K562 (cell line): ENCODE results near the gene OOSP1. TPM values are rescaled to one million over a fixed set of nuclear protein-coding genes. Genes with fewer than 3 reads are reported as not detected.

Source experiments
- ATAC-seq: fragments of 200-7000 bp; cut with Tn5 transposase; 3 replicates; pipeline ENCODE4 v1.9.1; 2020; ENCODE audit warnings: moderate library complexity
- BruUV-seq: library from RNA; stranded (reverse); fragments of 400-500 nt; replicated peaks from 2 replicates; lab custom pipeline; 2021; lab: Mats Ljungman, UMichigan
- CTCF ChIA-PET: fragments of 300-600 bp; formaldehyde crosslinking; extraction: SDS; loops from one replicate; lab custom pipeline; 2021; ENCODE audit warnings: low intra/inter-chr PET ratio; lab: Yijun Ruan, JAX
- POLR2A ChIA-PET: fragments of 300-600, 350-650 bp; sonication (Branson Sonifier 250); formaldehyde crosslinking; extraction: SDS; loops from one replicate; lab custom pipeline; 2021; ENCODE audit warnings: antibody characterized with exemption, inconsistent platforms; lab: Yijun Ruan, JAX
- DNase-seq, 4 experiments: peaks; one replicate each; pipeline versions ENCODE4 v3.0.0 to v3.0.0-alpha.2; 2011 to 2018; ENCODE audit warnings: low spot score in 3 of 4, mixed read lengths in 3 of 4; ENCODE audit errors: extremely low read depth in 1 of 4
- FAIRE-seq: peaks from 2 replicates; lab custom pipeline; 2011; peaks lifted over from hg19 to GRCh38; lab: Jason Lieb, UNC
- H2AFZ ChIP-seq: 2 replicates; pipeline ENCODE4 v1.6.0; 2011; ENCODE audit warnings: low read depth, low read length, control low read depth, inconsistent platforms
- H3K27ac ChIP-seq: fragments of 200-600 bp; 3 replicates; pipeline ENCODE4 v1.8.0; 2011; ENCODE audit warnings: low read depth, mild to moderate bottlenecking, control low read depth, inconsistent platforms, low read length, moderate library complexity, mixed read lengths; ENCODE audit errors: extremely low read depth
- H3K27me3 ChIP-seq, 2 experiments: fragments of 300-600 bp in 1 of 2; 2 replicates in 1 of 2; 3 replicates in 1 of 2; pipeline versions ENCODE4 v1.6.0 to v1.8.0; 2011; ENCODE audit warnings: inconsistent platforms in 2 of 2, low read length in 2 of 2, mild to moderate bottlenecking in 1 of 2, mixed read lengths in 1 of 2, moderate library complexity in 1 of 2; ENCODE audit not compliant: control insufficient read depth in 2 of 2, insufficient read depth in 2 of 2
- H3K36me3 ChIP-seq: fragments of 300-600 bp; 3 replicates; pipeline ENCODE4 v1.8.0; 2011; ENCODE audit warnings: mild to moderate bottlenecking, low read length, inconsistent platforms; ENCODE audit not compliant: control insufficient read depth, insufficient read depth
- H3K4me1 ChIP-seq, 2 experiments: fragments of 200-600 bp in 1 of 2; replicated peaks in 1 of 2; 2 replicates in 1 of 2; 3 replicates in 1 of 2; pipeline versions ENCODE4 v1.5.1 to v1.8.0; 2011; ENCODE audit warnings: inconsistent platforms in 2 of 2, low read length in 2 of 2, mild to moderate bottlenecking in 1 of 2, mixed read lengths in 1 of 2, moderate library complexity in 1 of 2; ENCODE audit not compliant: control insufficient read depth in 2 of 2, insufficient read depth in 2 of 2
- H3K4me2 ChIP-seq: 2 replicates; pipeline ENCODE4 v1.6.1; 2011; ENCODE audit warnings: low read length, control low read depth, inconsistent platforms, mixed read lengths; ENCODE audit not compliant: insufficient read depth
- H3K4me3 ChIP-seq: fragments of 200-600 bp; sonication (generic), shearing (Covaris generic); 2 replicates; pipeline ENCODE4 v1.5.1; 2016; ENCODE audit warnings: control low read depth, inconsistent platforms
- H3K79me2 ChIP-seq: fragments of 200-600 bp; 3 replicates; pipeline ENCODE4 v1.8.0; 2011; ENCODE audit warnings: low read length, inconsistent platforms; ENCODE audit not compliant: control insufficient read depth, insufficient read depth
- H3K9ac ChIP-seq, 2 experiments: 2 replicates each; pipeline versions ENCODE4 v1.6.0 to v1.6.1; 2011; ENCODE audit warnings: low read depth in 2 of 2, low read length in 2 of 2, control low read depth in 1 of 2, inconsistent platforms in 1 of 2, mild to moderate bottlenecking in 1 of 2, mixed read lengths in 1 of 2; ENCODE audit not compliant: insufficient read depth in 1 of 2
- H3K9me1 ChIP-seq: one replicate; pipeline ENCODE4 v1.6.0; 2011; ENCODE audit warnings: inconsistent platforms, mild to moderate bottlenecking, low read length, moderate library complexity; ENCODE audit not compliant: control insufficient read depth, insufficient read depth
- H3K9me3 ChIP-seq: replicated peaks from 2 replicates; pipeline ENCODE4 v1.5.1; 2011; ENCODE audit warnings: low read depth, low read length, inconsistent platforms; ENCODE audit not compliant: control insufficient read depth, insufficient read depth
- H4K20me1 ChIP-seq: replicated peaks from 2 replicates; pipeline ENCODE4 v1.6.1; 2011; ENCODE audit warnings: low read length, inconsistent platforms, mixed read lengths; ENCODE audit not compliant: control insufficient read depth, insufficient read depth
- ATF7 ChIP-seq: fragments of 450-650 bp; IDR thresholded peaks from 2 replicates; pipeline ENCODE4 v1.7.1; 2014; ENCODE audit warnings: mild to moderate bottlenecking, moderate library complexity
- CBX3 ChIP-seq, 2 experiments: IDR thresholded peaks; 1 replicate in 1 of 2; 2 replicates in 1 of 2; pipeline ENCODE4 v1.6.1; 2012; ENCODE audit warnings: inconsistent platforms in 2 of 2, low read length in 2 of 2, borderline replicate concordance in 1 of 2, control low read depth in 1 of 2
- CHAMP1 ChIP-seq: fragments of 450-650 bp; IDR thresholded peaks from 2 replicates; pipeline ENCODE4 v1.6.1; 2016; ENCODE audit warnings: mild to moderate bottlenecking
- E2F8 ChIP-seq: fragments of 450-650 bp; IDR thresholded peaks from 2 replicates; pipeline ENCODE4 v1.7.1; 2018; ENCODE audit warnings: mild to moderate bottlenecking, low read depth; ENCODE audit not compliant: partially characterized antibody
- EP400 ChIP-seq: fragments of 450-650 bp; IDR thresholded peaks from 2 replicates; pipeline ENCODE4 v1.6.1; 2017; ENCODE audit warnings: antibody characterized with exemption, mild to moderate bottlenecking, moderate library complexity
- PKNOX1 ChIP-seq: fragments of 450-650 bp; IDR thresholded peaks from 2 replicates; pipeline ENCODE4 v1.6.1; 2016
- RAD21 ChIP-seq, 2 experiments: fragments of 250-450 bp in 1 of 2; fragments of 450-650 bp in 1 of 2; sonication (Bioruptor Pico) in 1 of 2; formaldehyde crosslinking in 1 of 2; IDR thresholded peaks in 1 of 2; conservative IDR thresholded peaks in 1 of 2; 2 replicates each; pipeline versions ENCODE4 v1.4.0 to v1.8.0; 2020 to 2022; ENCODE audit warnings: mild to moderate bottlenecking in 2 of 2, moderate library complexity in 1 of 2
- SETDB1 ChIP-seq: IDR thresholded peaks from one replicate; pipeline ENCODE4 v1.6.1; 2012; ENCODE audit warnings: low read length, control low read depth, inconsistent platforms
- SIN3A ChIP-seq, 2 experiments: fragments of 150-350 bp in 1 of 2; IDR thresholded peaks; 2 replicates each; pipeline ENCODE4 v1.6.1; 2011 to 2016; ENCODE audit warnings: borderline replicate concordance in 2 of 2, low read depth in 2 of 2, low read length in 2 of 2, mild to moderate bottlenecking in 2 of 2, moderate library complexity in 2 of 2; ENCODE audit not compliant: control insufficient read depth in 1 of 2
- ZNF384 ChIP-seq: IDR thresholded peaks from 2 replicates; pipeline ENCODE4 v1.6.1; 2012; ENCODE audit warnings: low read depth, low read length, improper control_type of control experiment
- ZNF696 ChIP-seq: fragments of 250-450 bp; sonication (Bioruptor Pico); conservative IDR thresholded peaks from 2 replicates; pipeline ENCODE4 v1.4.0; 2020; ENCODE audit warnings: mild to moderate bottlenecking, moderate library complexity
- WGBS: fragments of 100-300 bp; shearing (Covaris generic); methylation state at CpG from one replicate; pipeline ENCODE4 v1.1.6; 2016; ENCODE audit warnings: low coverage, mixed read lengths; ENCODE audit not compliant: insufficient coverage; ENCODE audit errors: missing lambda C conversion rate; 5-methylcytosine and 5-hydroxymethylcytosine counted together
- in situ Hi-C: fragments of 300-500 bp; cut with MboI; formaldehyde crosslinking; loops from 4 replicates; pipeline ENCODE4 v1.15.0; 2018; ENCODE audit warnings: inconsistent platforms, mixed read lengths
- intact Hi-C: fragments of 100-400 bp; cut with micrococcal nuclease; formaldehyde crosslinking; loops from 2 replicates; pipeline ENCODE4 v1.14.2; 2022
- polyA plus RNA-seq, 8 experiments: library from polyadenylated mRNA; depleted of rRNA in 4 of 8; stranded (reverse) in 5 of 8; unstranded in 3 of 8; fragments of >200 nt; fragmentation: Nextera tagmentation in 2 of 8; fragmentation: Illumina TruSeq in 1 of 8; extraction: Ambion mirVana in 2 of 8; extraction: Trizol in 1 of 8; gene quantifications; 2 replicates each; pipeline versions ENCODE4 v1.2.1 to v1.2.3, GENCODE V29; 2011 to 2014; ENCODE audit warnings: inconsistent platforms in 1 of 8, missing spikeins in 1 of 8
- total RNA-seq, 7 experiments: library from RNA; depleted of rRNA in 6 of 7; stranded (reverse); fragments of >200 nt in 6 of 7; fragmentation: Illumina TruSeq in 2 of 7; extraction: Trizol in 2 of 7; gene quantifications; 2 replicates each; pipeline versions ENCODE4 v1.2.1 to v1.2.3, GENCODE V29; 2011 to 2021; ENCODE audit warnings: low replicate concordance in 1 of 7

Gene OOSP1
- total and polyA plus RNA-seq, 9 of the 15 experiments (the other 6 are each of a cell fraction or from before 2014, with no cell fraction given), result 0.14 to 3.0 (median 0.61) TPM

- peak; percentile 71 for ATAC-seq
- Histone ChIP-seq H3K4me1 (no peaks in the 10 kb centered on the region), H3K9ac (no peak overlapping the region), H2AFZ (0 out of 2 replicates have a peak overlapping the region, but pooled peaks have one; percentile 3), H3K9me1 (no peaks in the 10 kb centered on the region), H3K27me3 (no peaks in the 10 kb centered on the region), H3K9me3 (peaks cover 23% of the 10 kb centered on the region), H3K27ac (no peak overlapping the region), H3K4me3 (no peak overlapping the region), H4K20me1 (no peaks in the 10 kb centered on the region), H3K79me2 (no peaks in the 10 kb centered on the region), H3K4me2 (no peak overlapping the region), H3K36me3 (no peaks in the 10 kb centered on the region)
- POLR2A ChIA-PET, result interaction anchor here (0.9 to 1.0 kb wide), 3 partner anchors 9 to 332 kb away, joined by 3 read pairs; no protein-coding TSS in a partner anchor
- 14% methylated on average over 3 of the region's 3 CpGs for WGBS
- in situ Hi-C loops, result loop anchor here (5.0 kb wide), 1 partner anchor 97 kb away; no protein-coding TSS in a partner anchor
- no TSS peak for BruUV-seq
- peak; percentile 34 to 74 (median 42) for DNase-seq
- FAIRE-seq, result peak; percentile 48
- intact Hi-C loops, result loop anchor here (1.0 to 2.0 kb wide), 3 partner anchors 96 to 211 kb away; no protein-coding TSS in a partner anchor
- CTCF ChIA-PET, result interaction anchor here (0.6 to 3.5 kb wide), 4 partner anchors 9 to 165 kb away, joined by 3 to 17 read pairs (median 6); partner anchors contain the start of gene STX3
- TF ChIP-seq E2F8 (no peak), SIN3A (IDR thresholded peaks at IDR 0.05; ENCODE audit: borderline replicate concordance in 2 of 2, control insufficient read depth in 1 of 2, low read depth in 2 of 2, low read length in 2 of 2) (no peak), ATF7 (peak; percentile 37; the same call in 1 of the 2 replicates), ZNF384 (peak; percentile 90), PKNOX1 (no peak), ZNF696 (CRISPR knock-in tag) (no peak), RAD21 (CRISPR knock-in tag; conservative IDR thresholded peaks at IDR 0.05 in 1 of 2, IDR thresholded peaks at IDR 0.05 in 1 of 2) (peak; percentile 59 to 89), CHAMP1 (peak; percentile 80), EP400 (0 out of 2 replicates have a peak, but pooled peaks have one; percentile 8), SETDB1 (no peak), CBX3 (IDR thresholded peaks at IDR 0.05; ENCODE audit: borderline replicate concordance in 1 of 2, low read length in 2 of 2) (0 out of 3 replicates have a peak, but pooled peaks of 1 of the 2 experiments have one; percentile 56)
Measured at GRCh38 chr11:59918987-59919589, 19.1 kb upstream of the OOSP1 start.
